Caco-2 (cell line): ENCODE data around the gene ERBB4. TPM values are rescaled to one million over a fixed set of nuclear protein-coding genes. Genes with fewer than 3 reads are reported as not detected.

ENCODE experiments used
- BruUV-seq: library from RNA; stranded (reverse); fragments of 400-500 nt; replicated peaks from 2 replicates; lab custom pipeline; 2021; lab: Mats Ljungman, UMichigan
- CTCF ChIA-PET: fragments of 300-600 bp; sonication (Branson Sonifier 250); formaldehyde crosslinking; loops from one replicate; lab custom pipeline; 2022; ENCODE audit warnings: antibody characterized with exemption; lab: Charles Lee
- POLR2A ChIA-PET: fragments of 300-600 bp; sonication (Branson Sonifier 250); formaldehyde crosslinking; loops from one replicate; lab custom pipeline; 2022; ENCODE audit warnings: antibody characterized with exemption; lab: Charles Lee
- DNase-seq, 2 experiments: peaks; one replicate each; pipeline versions ENCODE4 v3.0.0 to v3.0.0-alpha.2; 2020 to 2022
- H3K27me3 ChIP-seq: replicated peaks from 2 replicates; pipeline ENCODE4 v1.6.0; 2011; ENCODE audit warnings: low read length; ENCODE audit not compliant: control insufficient read depth, insufficient read depth
- H3K36me3 ChIP-seq: 2 replicates; pipeline ENCODE4 v1.5.1; 2011; ENCODE audit warnings: low read length; ENCODE audit not compliant: control insufficient read depth, insufficient read depth
- H3K4me1 ChIP-seq: fragments of 250-450 bp; sonication (Bioruptor Pico); 2 replicates; pipeline ENCODE4 v1.5.1; 2020; ENCODE audit warnings: mild to moderate bottlenecking
- H3K4me3 ChIP-seq: 2 replicates; pipeline ENCODE4 v1.5.1; 2011; ENCODE audit warnings: low read depth, mild to moderate bottlenecking, control low read depth, low read length
- H3K9me3 ChIP-seq: fragments of 250-450 bp; sonication (Bioruptor Pico); 2 replicates; pipeline ENCODE4 v1.5.1; 2020; ENCODE audit warnings: mild to moderate bottlenecking, moderate library complexity
- H3K27ac Mint-ChIP-seq: one replicate; pipeline ENCODE4 v1.8.0; 2022; ENCODE audit warnings: mixed read lengths; ENCODE audit not compliant: unreplicated experiment
- H3K27me3 Mint-ChIP-seq: one replicate; pipeline ENCODE4 v1.8.0; 2022; ENCODE audit warnings: mixed read lengths; ENCODE audit not compliant: insufficient read depth, unreplicated experiment
- H3K36me3 Mint-ChIP-seq: one replicate; pipeline ENCODE4 v1.8.0; 2022; ENCODE audit warnings: mild to moderate bottlenecking, mixed read lengths; ENCODE audit not compliant: insufficient read depth, unreplicated experiment
- H3K4me1 Mint-ChIP-seq: one replicate; pipeline ENCODE4 v1.8.0; 2022; ENCODE audit warnings: low read depth, mixed read lengths; ENCODE audit not compliant: unreplicated experiment
- H3K4me3 Mint-ChIP-seq: one replicate; pipeline ENCODE4 v1.8.0; 2022; ENCODE audit warnings: mild to moderate bottlenecking, moderate library complexity, mixed read lengths; ENCODE audit not compliant: unreplicated experiment
- H3K9me3 Mint-ChIP-seq: one replicate; pipeline ENCODE4 v1.8.0; 2022; ENCODE audit warnings: mixed read lengths; ENCODE audit not compliant: unreplicated experiment
- intact Hi-C: fragments of 100-400 bp; cut with micrococcal nuclease; formaldehyde crosslinking; loops from one replicate; pipeline ENCODE4 v1.10.0; 2022; ENCODE audit not compliant: unreplicated experiment
- total RNA-seq: library from RNA; stranded (reverse); gene quantifications from 2 replicates; pipeline ENCODE4 v1.2.3, GENCODE V29; 2022
- TF ChIP-seq, protein P1 (sequence below), 2 experiments: fragments of 200-600 bp in 1 of 2; IDR thresholded peaks; 1 replicate in 1 of 2; 2 replicates in 1 of 2; pipeline versions ENCODE4 v1.5.1 to v1.8.0; 2011 to 2022; ENCODE audit warnings: antibody characterized with exemption in 1 of 2, control low read depth in 1 of 2, inconsistent platforms in 1 of 2, low read depth in 1 of 2, low read length in 1 of 2, mild to moderate bottlenecking in 1 of 2, moderate library complexity in 1 of 2; ENCODE audit not compliant: insufficient read depth in 1 of 2, severe bottlenecking in 1 of 2, unreplicated experiment in 1 of 2

Gene ERBB4
- total RNA-seq, 1 experiment from 2014 or later, result not detected

GRCh38 chr2:211652327-211652726 lies 886.3 kb downstream of the ERBB4 start:
- H3K4me3 ChIP-seq, result no peak overlapping the region
- TF ChIP-seq, protein P1, sequence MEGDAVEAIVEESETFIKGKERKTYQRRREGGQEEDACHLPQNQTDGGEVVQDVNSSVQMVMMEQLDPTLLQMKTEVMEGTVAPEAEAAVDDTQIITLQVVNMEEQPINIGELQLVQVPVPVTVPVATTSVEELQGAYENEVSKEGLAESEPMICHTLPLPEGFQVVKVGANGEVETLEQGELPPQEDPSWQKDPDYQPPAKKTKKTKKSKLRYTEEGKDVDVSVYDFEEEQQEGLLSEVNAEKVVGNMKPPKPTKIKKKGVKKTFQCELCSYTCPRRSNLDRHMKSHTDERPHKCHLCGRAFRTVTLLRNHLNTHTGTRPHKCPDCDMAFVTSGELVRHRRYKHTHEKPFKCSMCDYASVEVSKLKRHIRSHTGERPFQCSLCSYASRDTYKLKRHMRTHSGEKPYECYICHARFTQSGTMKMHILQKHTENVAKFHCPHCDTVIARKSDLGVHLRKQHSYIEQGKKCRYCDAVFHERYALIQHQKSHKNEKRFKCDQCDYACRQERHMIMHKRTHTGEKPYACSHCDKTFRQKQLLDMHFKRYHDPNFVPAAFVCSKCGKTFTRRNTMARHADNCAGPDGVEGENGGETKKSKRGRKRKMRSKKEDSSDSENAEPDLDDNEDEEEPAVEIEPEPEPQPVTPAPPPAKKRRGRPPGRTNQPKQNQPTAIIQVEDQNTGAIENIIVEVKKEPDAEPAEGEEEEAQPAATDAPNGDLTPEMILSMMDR (IDR thresholded peaks at IDR 0.05; ENCODE audit: insufficient read depth in 1 of 2, low read depth in 1 of 2, low read length in 1 of 2, severe bottlenecking in 1 of 2, unreplicated experiment in 1 of 2), result no peak
- Mint-ChIP-seq H3K27me3 (no peaks in the 10 kb centered on the region), H3K9me3 (no peaks in the 10 kb centered on the region), H3K4me3 (no peak overlapping the region), H3K4me1 (no peaks in the 10 kb centered on the region), H3K27ac (no peak overlapping the region), H3K36me3 (no peaks in the 10 kb centered on the region)
- BruUV-seq, result no TSS peak
- no peaks in the 10 kb centered on the region for H3K27me3 ChIP-seq
- CTCF ChIA-PET, result no interaction called here
- H3K36me3 ChIP-seq, result no peaks in the 10 kb centered on the region
- intact Hi-C loops, result no loop called here
- POLR2A ChIA-PET, result no interaction called here
- no peaks in the 10 kb centered on the region for H3K4me1 ChIP-seq
- H3K9me3 ChIP-seq, result no peaks in the 10 kb centered on the region
- DNase-seq, result no peak

DNA sequence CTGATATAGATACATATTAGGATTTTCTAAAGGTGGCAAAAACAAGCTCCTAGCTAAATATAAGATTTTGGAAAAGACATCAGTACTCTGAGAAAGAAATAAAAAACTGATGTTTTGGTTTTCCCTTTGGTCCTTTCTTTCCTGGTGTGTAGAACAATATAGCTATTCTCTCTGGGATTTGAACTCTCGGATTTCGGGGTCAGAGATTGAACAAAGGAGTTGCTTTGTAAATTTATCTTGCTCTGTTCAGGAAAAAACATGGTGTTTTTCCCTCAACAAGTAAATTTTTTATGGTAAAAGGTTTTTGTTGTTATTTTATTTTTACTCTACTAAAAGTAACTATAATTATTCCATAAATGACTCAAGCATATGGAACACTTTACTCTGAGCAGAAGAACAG lies 889.3 kb downstream of the ERBB4 start:
- H3K9me3 ChIP-seq, result no peaks in the 10 kb centered on the region
- TF ChIP-seq, protein P1 (IDR thresholded peaks at IDR 0.05; ENCODE audit: insufficient read depth in 1 of 2, low read depth in 1 of 2, low read length in 1 of 2, severe bottlenecking in 1 of 2, unreplicated experiment in 1 of 2), result no peak
- BruUV-seq, result no TSS peak
- no peaks in the 10 kb centered on the region for H3K27me3 Mint-ChIP-seq
- no peak for DNase-seq
- no peaks in the 10 kb centered on the region for H3K36me3 Mint-ChIP-seq
- no peaks in the 10 kb centered on the region for H3K4me1 ChIP-seq
- no peak overlapping the region for H3K27ac Mint-ChIP-seq
- H3K4me3 ChIP-seq, result no peak overlapping the region
- no peaks in the 10 kb centered on the region for H3K4me1 Mint-ChIP-seq
- H3K4me3 Mint-ChIP-seq, result no peak overlapping the region
- no peaks in the 10 kb centered on the region for H3K9me3 Mint-ChIP-seq
- no peaks in the 10 kb centered on the region for H3K36me3 ChIP-seq
- POLR2A ChIA-PET, result no interaction called here
- no peaks in the 10 kb centered on the region for H3K27me3 ChIP-seq
- CTCF ChIA-PET, result no interaction called here
- intact Hi-C loops, result no loop called here

- H3K27me3 Mint-ChIP-seq, result no peaks in the 10 kb centered on the region
- no peak overlapping the region for H3K4me3 ChIP-seq
- no peaks in the 10 kb centered on the region for H3K9me3 Mint-ChIP-seq
- H3K9me3 ChIP-seq, result no peaks in the 10 kb centered on the region
- TF ChIP-seq, protein P1 (IDR thresholded peaks at IDR 0.05; ENCODE audit: insufficient read depth in 1 of 2, low read depth in 1 of 2, low read length in 1 of 2, severe bottlenecking in 1 of 2, unreplicated experiment in 1 of 2), result no peak
- no TSS peak for BruUV-seq
- CTCF ChIA-PET, result no interaction called here
- POLR2A ChIA-PET, result no interaction called here
- H3K4me3 Mint-ChIP-seq, result no peak overlapping the region
- no peaks in the 10 kb centered on the region for H3K4me1 ChIP-seq
- intact Hi-C loops, result no loop called here
- no peaks in the 10 kb centered on the region for H3K4me1 Mint-ChIP-seq
- H3K27ac Mint-ChIP-seq, result no peak overlapping the region
- H3K36me3 ChIP-seq, result no peaks in the 10 kb centered on the region
- H3K27me3 ChIP-seq, result no peaks in the 10 kb centered on the region
- no peaks in the 10 kb centered on the region for H3K36me3 Mint-ChIP-seq
- DNase-seq, result no peak
These were observed 907.1 kb downstream of the ERBB4 start for GRCh38 chr2:211631503-211631902.
